ENCODE measurements around the gene BRIX1.

The BRIX1 gene

GRCh38 chr5:34929720-34930461 is 14.4 kb downstream of the BRIX1 start:
- TF ChIP-seq CTCF (IDR thresholded peaks at IDR 0.05; ENCODE audit: low read depth, low read length, missing control alignments) = no peak
- peak; percentile 59 for DNase-seq (ENCODE audit: low read depth)
- H3K4me3 ChIP-seq (ENCODE audit: low read depth, low read length) = peak overlapping the region; percentile 98

- DNase-seq (ENCODE audit: low read depth) = no peak
- peak overlapping the region; percentile 98 for H3K4me3 ChIP-seq (ENCODE audit: low read depth, low read length)
- no peak for TF ChIP-seq CTCF (IDR thresholded peaks at IDR 0.05; ENCODE audit: low read depth, low read length, missing control alignments)
Observed at GRCh38 chr5:34930462-34930844, 14.9 kb downstream of the BRIX1 start.

- DNase-seq (ENCODE audit: low read depth) = no peak
- TF ChIP-seq CTCF (IDR thresholded peaks at IDR 0.05; ENCODE audit: low read depth, low read length, missing control alignments) = no peak
Observed at GRCh38 chr5:34930870-34931269, 15.4 kb downstream of the BRIX1 start.

GRCh38 chr5:34932947-34933346 is 17.4 kb downstream of the BRIX1 start:
- DNase-seq (ENCODE audit: low read depth) = no peak
- no peak overlapping the region for H3K4me3 ChIP-seq (ENCODE audit: low read depth, low read length)
- TF ChIP-seq CTCF (IDR thresholded peaks at IDR 0.05; ENCODE audit: low read depth, low read length, missing control alignments) = no peak

More at GRCh38 chr5:34930870-34931269, 15.4 kb downstream of the BRIX1 start:
- H3K4me3 ChIP-seq (ENCODE audit: low read depth, low read length) = peak overlapping the region; percentile 98

GRCh38 chr5:34941936-34942335 is 26.4 kb downstream of the BRIX1 start:
- H3K4me3 ChIP-seq (ENCODE audit: low read depth, low read length) = no peak overlapping the region
- TF ChIP-seq CTCF (IDR thresholded peaks at IDR 0.05; ENCODE audit: low read depth, low read length, missing control alignments) = no peak
- DNase-seq (ENCODE audit: low read depth) = no peak

- H3K4me3 ChIP-seq (ENCODE audit: low read depth, low read length) = no peak overlapping the region
- no peak for TF ChIP-seq CTCF (IDR thresholded peaks at IDR 0.05; ENCODE audit: low read depth, low read length, missing control alignments)
- DNase-seq (ENCODE audit: low read depth) = no peak
Observed at GRCh38 chr5:34944044-34944443, 28.5 kb downstream of the BRIX1 start.

GRCh38 chr5:34944460-34945047 is 29.0 kb downstream of the BRIX1 start:
- no peak overlapping the region for H3K4me3 ChIP-seq (ENCODE audit: low read depth, low read length)
- no peak for TF ChIP-seq CTCF (IDR thresholded peaks at IDR 0.05; ENCODE audit: low read depth, low read length, missing control alignments)
- DNase-seq (ENCODE audit: low read depth) = no peak
